C4-2B (cell line): Measurements from ENCODE around the gene PRDX1.

Experiments
- CTCF ChIP-seq: fragments of 450-650 bp; conservative IDR thresholded peaks from 2 replicates; pipeline ENCODE4 v1.5.1; 2017; ENCODE audit warnings: mild to moderate bottlenecking
- ZFX ChIP-seq: fragments of 450-650 bp; IDR thresholded peaks from 2 replicates; pipeline ENCODE4 v1.6.1; 2017

- no peak for TF ChIP-seq CTCF
- TF ChIP-seq ZFX = no peak
Measured at GRCh38 chr1:45488666-45489377, 32.9 kb downstream of the PRDX1 start.
